ENCODE results near the gene CTNNA3. TPM values are rescaled to one million over a fixed set of nuclear protein-coding genes. Genes with fewer than 3 reads are reported as not detected.

CTNNA3 gene
- total RNA-seq, 1 donor from 2014 or later = 0.92 TPM

DNA sequence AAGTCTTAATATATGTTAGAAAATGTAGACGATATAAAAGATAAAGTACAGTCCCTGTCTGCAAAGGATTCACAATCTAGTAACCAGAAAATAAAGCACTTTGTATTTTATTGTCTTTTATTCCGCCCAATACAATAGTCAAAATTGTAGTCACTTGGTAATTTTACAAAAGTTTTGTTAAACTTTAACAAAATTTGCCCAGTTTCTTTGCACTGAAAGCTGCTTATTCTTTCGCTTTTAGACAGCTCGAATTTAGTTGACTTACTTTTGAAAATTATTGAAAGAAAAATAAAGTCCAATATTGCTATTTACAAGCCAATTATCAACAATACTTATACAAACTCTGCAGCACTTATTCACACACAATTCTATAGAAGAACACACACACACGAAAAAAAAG lies 1305.1 kb downstream of the CTNNA3 start:
- peaks cover 4% of the 10 kb centered on the region for H3K27me3 Mint-ChIP-seq (ENCODE audit: low read depth)
- DNase-seq (ENCODE audit: low spot score) = no peak
- H3K4me1 Mint-ChIP-seq (ENCODE audit: low read depth) = no peaks in the 10 kb centered on the region
- TF ChIP-seq CTCF (IDR thresholded peaks at IDR 0.05) = no peak
- no peaks in the 10 kb centered on the region for H3K36me3 Mint-ChIP-seq (ENCODE audit: low read depth)
- no peak overlapping the region for H3K27ac Mint-ChIP-seq (ENCODE audit: unreplicated experiment)
- peaks cover 6% of the 10 kb centered on the region for H3K9me3 Mint-ChIP-seq (ENCODE audit: low read depth)
- no peak overlapping the region for H3K4me3 Mint-ChIP-seq (ENCODE audit: unreplicated experiment)

DNA sequence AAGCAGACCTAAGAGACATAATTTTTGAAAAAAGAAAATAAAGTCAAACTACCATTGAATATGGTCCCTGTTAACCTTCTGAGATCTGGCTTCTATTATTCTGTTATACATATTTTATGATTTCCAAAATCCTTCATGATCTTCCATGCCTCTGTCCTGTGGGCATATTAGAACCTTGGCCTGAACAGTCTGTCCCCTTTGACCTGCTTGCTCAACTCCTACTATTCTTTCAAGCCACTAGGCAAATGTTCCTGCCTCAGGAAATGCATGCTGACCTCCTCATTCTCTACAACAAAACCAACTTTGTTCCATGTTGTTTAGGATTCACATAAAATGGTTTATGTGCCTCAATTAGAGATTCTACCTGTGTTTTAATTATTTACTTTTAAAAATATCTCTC lies 1315.0 kb downstream of the CTNNA3 start:
- no peak for TF ChIP-seq CTCF (IDR thresholded peaks at IDR 0.05)
- no peak for DNase-seq (ENCODE audit: low spot score)
- Mint-ChIP-seq H3K36me3 (ENCODE audit: low read depth) (peaks cover 3% of the 10 kb centered on the region), H3K27me3 (ENCODE audit: low read depth) (no peaks in the 10 kb centered on the region), H3K4me3 (ENCODE audit: unreplicated experiment) (no peak overlapping the region), H3K27ac (ENCODE audit: unreplicated experiment) (no peak overlapping the region), H3K9me3 (ENCODE audit: low read depth) (peaks cover 18% of the 10 kb centered on the region), H3K4me1 (ENCODE audit: low read depth) (peaks cover 12% of the 10 kb centered on the region)

DNA sequence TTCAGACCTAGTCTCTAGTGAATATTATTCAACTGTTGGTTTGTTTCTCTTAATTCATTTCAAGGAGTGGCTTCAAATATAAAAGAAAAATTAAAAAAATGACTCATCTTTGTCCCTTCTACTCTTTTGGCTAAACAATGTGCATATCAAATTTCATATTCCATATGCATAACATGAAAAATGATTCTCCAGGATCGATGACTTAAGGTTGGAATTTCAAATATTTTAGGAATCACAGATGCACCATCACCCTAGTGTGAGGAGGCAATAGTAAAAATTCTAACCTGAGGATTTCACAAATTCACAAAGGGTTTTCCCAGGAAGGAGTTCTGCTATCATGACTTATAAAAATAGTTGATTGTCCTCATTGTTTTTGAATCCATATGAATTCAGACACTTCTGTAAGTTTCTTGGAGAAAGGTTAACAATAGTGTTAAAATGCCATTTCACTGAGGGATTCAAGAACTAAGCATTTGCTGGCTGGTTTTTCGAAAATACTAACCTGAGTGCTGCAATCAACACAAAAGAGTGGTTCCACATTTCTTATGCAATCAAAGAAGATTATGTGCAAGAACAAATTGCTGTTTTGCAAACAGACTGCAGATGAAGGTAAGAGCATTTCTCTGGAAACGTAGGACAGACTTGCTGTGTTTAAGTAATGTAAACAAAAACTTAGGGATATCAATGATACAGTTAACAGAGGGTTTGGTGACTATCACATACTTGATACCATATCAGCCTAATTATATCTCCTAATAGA lies 1317.7 kb downstream of the CTNNA3 start:
- H3K4me1 Mint-ChIP-seq (ENCODE audit: low read depth) = peaks cover 12% of the 10 kb centered on the region
- peaks cover 8% of the 10 kb centered on the region for H3K9me3 Mint-ChIP-seq (ENCODE audit: low read depth)
- DNase-seq (ENCODE audit: low spot score) = no peak
- H3K36me3 Mint-ChIP-seq (ENCODE audit: low read depth) = no peaks in the 10 kb centered on the region
- H3K27me3 Mint-ChIP-seq (ENCODE audit: low read depth) = no peaks in the 10 kb centered on the region
- no peak for TF ChIP-seq CTCF (IDR thresholded peaks at IDR 0.05)
- H3K27ac Mint-ChIP-seq (ENCODE audit: unreplicated experiment) = no peak overlapping the region
- no peak overlapping the region for H3K4me3 Mint-ChIP-seq (ENCODE audit: unreplicated experiment)

GRCh38 chr10:66368146-66368545 lies 1327.8 kb downstream of the CTNNA3 start:
- Mint-ChIP-seq H3K27me3 (ENCODE audit: low read depth) (no peaks in the 10 kb centered on the region), H3K27ac (ENCODE audit: unreplicated experiment) (no peak overlapping the region), H3K4me3 (ENCODE audit: unreplicated experiment) (no peak overlapping the region), H3K36me3 (ENCODE audit: low read depth) (no peaks in the 10 kb centered on the region), H3K4me1 (ENCODE audit: low read depth) (peaks cover 16% of the 10 kb centered on the region), H3K9me3 (ENCODE audit: low read depth) (no peaks in the 10 kb centered on the region)
- TF ChIP-seq CTCF (IDR thresholded peaks at IDR 0.05) = no peak
- no peak for DNase-seq (ENCODE audit: low spot score)

GRCh38 chr10:66366163-66366562 lies 1329.8 kb downstream of the CTNNA3 start:
- no peak for TF ChIP-seq CTCF (IDR thresholded peaks at IDR 0.05)
- no peaks in the 10 kb centered on the region for H3K9me3 Mint-ChIP-seq (ENCODE audit: low read depth)
- H3K27me3 Mint-ChIP-seq (ENCODE audit: low read depth) = no peaks in the 10 kb centered on the region
- no peak overlapping the region for H3K27ac Mint-ChIP-seq (ENCODE audit: unreplicated experiment)
- peaks cover 16% of the 10 kb centered on the region for H3K4me1 Mint-ChIP-seq (ENCODE audit: low read depth)
- no peak overlapping the region for H3K4me3 Mint-ChIP-seq (ENCODE audit: unreplicated experiment)
- no peak for DNase-seq (ENCODE audit: low spot score)
- H3K36me3 Mint-ChIP-seq (ENCODE audit: low read depth) = no peaks in the 10 kb centered on the region
